ENCODE data around the gene RACGAP1.

RACGAP1 gene

DNA sequence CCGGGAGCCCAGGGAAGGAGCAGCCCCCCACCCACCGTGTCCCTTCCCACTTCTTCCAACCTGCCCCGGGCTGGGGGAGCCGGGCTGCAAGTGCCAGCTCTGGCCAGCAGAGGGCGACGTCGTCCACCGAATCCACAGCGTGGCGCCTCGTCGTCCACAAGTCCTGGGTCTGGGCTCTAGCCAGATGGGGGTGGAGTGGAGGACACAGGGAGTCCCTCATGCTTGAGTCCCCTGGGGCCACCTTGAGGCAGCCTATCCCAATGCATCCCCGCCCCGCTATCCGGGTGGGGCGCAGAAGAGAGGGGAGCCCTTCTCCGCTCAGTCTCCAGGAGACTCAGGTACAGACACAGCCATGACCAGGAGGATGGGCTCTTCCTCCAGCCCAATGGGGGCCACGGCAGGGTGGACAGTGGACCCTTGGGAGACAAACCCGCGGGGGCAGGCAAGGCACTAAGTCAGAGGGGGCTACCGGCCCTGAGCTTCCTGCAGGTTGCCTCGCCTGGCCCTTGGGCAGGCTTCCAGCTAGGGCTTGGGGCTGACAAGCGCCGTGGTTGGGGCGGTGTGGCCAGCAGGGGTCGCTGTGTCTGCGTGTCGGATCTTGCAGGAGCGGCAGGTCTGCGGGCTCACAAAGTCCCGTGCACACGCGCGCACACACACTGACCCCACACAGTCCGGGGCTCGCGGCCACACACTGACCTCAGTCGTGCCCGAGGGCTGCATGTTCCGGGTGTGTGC, 58.1 kb downstream of the RACGAP1 start:
- peak; percentile 97 for DNase-seq

DNA sequence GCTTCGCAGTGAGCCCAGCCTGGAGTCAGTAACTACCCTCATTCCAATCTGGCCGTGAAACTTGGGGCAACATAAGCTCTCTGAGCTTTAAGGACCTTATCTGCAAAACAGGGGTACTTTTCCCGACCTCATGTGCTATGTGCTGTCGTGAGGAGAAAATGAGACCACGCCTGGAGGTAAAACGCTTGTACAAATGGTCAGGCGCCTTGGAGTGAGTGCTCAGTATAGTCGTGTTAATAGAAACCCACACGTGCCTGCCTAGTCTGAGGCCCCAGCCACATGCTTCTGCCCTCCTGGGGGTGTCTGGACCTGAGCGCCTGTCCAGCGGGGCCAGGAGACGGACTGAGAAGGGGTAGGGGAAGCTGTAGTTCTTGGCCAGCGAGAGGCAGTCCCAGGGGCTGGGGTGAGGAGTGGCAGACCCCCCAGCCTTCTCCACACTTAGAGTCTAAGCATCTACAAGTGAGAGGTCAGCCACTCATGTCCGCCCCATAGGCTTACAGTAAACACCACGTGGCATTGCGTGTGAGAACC, 58.7 kb downstream of the RACGAP1 start:
- DNase-seq, result no peak

DNA sequence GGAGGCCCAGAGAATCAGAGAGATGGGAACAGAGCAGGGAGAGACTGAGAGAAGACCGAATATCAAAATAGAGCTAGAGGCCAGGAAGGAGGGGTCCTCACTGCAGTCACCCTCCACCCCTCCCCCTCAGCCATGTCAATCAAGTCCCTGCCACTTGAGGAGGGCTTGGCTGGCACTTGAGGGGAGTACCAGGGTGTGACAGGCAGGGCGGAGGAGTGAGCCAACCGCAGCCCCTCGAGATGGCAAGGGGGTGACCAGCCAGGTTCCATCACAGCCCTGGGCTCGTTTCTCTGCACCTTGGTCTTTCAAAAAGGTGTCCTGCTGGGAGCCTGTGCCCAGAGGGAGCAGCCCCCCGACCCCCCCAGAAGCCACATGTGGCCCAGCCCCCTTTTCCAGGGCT, 59.5 kb downstream of the RACGAP1 start:
- no peak for DNase-seq

DNA sequence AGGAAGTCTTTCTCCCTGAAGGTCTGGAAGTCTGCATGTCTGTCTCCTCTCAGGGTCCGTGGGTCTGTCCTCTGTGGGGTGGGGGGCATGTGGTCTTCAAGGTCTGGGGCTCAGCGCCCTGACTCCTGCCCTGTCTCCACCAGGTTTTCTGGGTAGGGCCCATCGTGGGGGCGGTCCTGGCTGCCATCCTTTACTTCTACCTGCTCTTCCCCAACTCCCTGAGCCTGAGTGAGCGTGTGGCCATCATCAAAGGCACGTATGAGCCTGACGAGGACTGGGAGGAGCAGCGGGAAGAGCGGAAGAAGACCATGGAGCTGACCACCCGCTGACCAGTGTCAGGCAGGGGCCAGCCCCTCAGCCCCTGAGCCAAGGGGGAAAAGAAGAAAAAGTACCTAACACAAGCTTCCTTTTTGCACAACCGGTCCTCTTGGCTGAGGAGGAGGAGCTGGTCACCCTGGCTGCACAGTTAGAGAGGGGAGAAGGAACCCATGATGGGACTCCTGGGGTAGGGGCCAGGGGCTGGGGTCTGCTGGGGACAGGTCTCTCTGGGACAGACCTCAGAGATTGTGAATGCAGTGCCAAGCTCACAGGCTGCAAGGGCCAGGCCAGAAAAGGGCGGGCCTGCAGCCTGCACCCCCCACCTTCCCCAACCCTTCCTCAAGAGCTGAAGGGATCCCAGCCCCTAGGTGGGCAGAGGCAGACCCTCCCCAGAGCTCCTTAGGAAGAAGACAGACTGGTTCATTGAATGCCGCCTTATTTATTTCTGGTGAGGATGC, 60.3 kb downstream of the RACGAP1 start:
- DNase-seq, result no peak

DNA sequence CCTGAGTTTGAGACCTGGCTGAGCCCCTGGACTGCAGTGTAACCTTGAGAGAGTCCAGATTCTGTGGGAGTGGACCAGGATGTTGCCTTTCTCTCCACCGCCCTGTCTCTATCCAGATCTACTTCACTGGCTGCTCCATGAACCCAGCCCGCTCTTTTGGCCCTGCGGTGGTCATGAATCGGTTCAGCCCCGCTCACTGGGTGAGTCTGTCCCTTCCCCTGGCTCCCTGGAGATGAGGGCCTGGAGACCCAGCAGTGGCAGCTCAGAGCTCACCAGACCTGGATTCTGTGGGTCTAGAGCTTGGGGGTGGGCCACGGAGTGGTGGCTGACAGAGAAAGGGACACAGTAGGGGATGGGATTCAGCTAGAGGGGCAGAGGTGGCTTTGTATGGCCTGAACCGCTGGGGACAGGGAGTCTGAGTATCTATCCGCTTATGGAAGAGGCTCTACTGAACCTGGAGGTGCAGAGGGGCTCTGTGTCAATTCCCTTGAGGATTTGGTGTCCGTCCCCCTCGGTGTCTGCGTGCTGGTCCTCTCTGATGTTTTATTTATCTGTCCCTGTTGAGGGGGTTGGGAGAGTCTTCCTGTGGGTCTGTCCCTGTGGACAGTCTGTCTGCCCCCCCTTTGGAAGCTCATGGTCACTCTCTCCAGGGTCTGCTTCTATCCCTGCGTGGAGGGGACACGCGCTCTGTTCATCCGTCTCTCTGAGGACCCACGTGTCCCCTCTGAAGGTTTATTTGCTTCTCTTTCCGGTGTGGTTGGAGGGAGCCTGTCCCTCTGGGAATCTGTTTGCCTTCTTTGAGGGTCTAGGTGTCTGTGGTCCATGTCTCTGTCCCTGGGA, 61.1 kb downstream of the RACGAP1 start:
- no peak for DNase-seq

DNA sequence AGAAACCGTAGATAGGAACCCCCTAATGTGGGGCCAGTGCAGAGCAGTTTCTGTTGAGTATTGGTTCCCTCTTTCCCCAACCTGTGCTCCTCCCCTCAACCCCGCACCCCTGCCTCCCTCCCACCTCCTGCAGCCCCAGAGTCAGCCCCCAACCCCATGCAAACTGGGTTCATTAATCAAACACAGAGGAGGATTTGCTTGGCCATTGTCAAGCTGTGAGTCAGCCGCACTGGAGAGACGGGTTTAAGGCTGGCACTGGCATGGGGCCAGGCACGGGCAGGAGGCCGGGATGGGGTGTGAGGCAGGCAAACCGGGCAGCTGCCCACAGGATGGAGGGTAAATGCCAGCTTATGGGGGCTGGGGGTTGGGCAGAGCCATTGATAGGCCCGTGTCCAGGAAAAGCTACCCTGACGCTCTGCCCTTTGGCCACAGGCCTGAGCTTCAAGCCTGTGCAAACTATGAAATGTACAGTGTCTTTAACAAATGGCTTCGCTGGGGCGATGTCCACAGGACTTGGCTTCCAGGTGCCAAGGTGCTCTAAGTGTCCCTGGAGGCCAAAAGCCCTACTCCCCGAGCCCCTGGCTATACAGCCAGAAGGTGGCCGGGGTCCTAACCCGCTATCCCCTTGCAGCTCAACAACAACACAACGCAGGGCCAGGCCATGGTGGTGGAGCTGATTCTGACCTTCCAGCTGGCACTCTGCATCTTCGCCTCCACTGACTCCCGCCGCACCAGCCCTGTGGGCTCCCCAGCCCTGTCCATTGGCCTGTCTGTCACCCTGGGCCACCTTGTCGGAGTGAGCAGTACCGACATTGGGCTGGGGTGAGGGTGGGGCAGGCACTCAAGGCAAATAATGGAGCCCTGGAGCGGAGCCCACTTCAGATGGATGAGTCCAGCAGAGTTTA, 62.2 kb downstream of the RACGAP1 start:
- no peak for DNase-seq

DNA sequence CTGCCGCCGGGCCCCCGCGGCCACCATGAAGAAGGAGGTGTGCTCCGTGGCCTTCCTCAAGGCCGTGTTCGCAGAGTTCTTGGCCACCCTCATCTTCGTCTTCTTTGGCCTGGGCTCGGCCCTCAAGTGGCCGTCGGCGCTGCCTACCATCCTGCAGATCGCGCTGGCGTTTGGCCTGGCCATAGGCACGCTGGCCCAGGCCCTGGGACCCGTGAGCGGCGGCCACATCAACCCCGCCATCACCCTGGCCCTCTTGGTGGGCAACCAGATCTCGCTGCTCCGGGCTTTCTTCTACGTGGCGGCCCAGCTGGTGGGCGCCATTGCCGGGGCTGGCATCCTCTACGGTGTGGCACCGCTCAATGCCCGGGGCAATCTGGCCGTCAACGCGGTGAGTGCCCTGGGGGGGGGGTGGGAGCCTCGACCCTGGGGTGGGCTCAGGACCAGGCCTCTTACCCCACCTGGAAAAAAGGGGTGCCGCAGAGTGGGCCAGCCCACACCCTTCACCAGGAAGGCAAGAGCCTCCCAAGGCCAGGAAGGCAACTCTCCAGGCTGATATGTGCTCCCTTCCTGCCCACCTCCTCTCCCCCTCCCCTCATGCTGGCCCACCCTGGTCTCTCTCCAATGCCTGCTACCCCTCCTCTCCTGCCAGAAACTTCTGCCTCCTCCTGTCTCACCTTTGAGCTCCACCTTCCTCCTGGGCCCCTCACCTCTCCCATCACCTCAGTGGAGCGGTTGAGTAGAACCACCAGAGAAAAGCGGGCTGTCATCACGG, 63.1 kb downstream of the RACGAP1 start:
- no peak for DNase-seq

DNA sequence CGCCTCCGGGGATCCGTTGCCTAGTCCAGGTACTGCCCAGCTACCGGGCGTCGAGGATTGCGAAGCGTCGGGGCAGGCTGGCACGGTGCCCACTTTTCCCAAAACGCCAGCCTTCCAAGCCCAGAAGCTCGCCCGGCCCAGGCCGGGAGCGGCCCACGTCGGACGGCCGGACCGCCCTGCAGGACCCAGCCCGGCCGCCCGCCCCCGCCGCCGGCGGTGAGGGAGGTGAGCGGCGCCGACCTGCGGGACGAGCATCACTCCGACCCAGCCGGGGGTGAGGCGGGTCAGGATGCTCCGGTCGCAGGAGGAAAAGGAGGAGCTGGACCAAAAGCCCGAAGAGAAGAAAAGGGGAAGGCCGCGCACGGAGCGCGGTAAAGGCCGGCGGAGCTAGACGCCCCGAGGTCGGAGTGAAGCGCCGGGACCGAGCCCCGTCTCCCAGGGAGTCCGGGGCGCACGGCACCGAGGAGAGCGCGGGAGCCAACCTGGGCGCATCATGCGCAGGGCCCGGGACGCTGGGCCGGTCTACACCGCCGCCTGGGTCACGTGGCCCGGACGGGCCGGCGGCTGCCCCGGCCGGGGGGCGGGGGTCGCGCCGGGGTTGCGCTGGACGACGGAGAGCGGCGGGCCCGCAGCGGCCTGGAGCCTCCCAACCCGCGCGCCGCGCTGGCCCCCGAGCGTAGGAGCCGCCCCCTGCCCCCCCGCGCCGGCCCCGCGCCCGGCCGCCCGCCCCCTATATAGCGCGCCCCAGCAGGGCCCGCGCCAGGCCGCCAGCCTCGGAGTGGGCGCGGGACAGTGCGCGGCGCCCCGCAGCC, 64.0 kb downstream of the RACGAP1 start, which contains the start of gene AQP5:
Gene AQP5 (plus strand): TSS at position 762 of the 812 bp plus-strand sequence. CDS start 146 bp downstream, outside the sequence.
- no peak for DNase-seq

DNA sequence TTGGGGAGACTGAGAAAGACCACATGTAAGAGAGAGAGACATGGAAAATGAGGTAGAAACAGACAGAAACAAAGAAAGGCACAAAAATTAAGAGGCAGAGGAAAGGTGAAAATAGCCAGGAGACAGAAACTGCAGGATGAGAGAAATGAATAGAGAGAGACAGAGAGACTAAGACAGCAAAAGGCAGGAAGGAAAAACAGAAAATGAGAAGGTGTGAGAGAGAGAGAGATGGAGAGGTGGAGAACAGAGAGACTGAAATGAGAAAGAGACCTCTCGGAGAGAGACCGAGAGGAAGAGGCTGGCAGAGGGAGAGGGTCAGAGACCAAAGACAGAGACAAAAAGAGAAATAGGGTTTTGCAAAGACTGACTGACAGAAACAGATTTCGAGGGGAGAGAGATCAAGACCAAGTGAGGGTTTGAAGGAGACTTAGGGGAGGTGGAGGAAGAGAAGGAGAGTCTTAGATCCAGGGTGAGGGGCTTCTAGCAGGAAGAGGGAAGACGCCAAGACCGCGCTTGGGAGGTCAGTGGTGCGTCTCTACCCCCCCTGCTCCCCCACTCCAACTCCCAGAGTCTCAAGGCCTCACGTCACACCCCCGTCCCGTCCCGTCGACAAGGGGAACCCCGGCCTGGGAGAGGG, 64.7 kb downstream of the RACGAP1 start:
- DNase-seq, result no peak

DNA sequence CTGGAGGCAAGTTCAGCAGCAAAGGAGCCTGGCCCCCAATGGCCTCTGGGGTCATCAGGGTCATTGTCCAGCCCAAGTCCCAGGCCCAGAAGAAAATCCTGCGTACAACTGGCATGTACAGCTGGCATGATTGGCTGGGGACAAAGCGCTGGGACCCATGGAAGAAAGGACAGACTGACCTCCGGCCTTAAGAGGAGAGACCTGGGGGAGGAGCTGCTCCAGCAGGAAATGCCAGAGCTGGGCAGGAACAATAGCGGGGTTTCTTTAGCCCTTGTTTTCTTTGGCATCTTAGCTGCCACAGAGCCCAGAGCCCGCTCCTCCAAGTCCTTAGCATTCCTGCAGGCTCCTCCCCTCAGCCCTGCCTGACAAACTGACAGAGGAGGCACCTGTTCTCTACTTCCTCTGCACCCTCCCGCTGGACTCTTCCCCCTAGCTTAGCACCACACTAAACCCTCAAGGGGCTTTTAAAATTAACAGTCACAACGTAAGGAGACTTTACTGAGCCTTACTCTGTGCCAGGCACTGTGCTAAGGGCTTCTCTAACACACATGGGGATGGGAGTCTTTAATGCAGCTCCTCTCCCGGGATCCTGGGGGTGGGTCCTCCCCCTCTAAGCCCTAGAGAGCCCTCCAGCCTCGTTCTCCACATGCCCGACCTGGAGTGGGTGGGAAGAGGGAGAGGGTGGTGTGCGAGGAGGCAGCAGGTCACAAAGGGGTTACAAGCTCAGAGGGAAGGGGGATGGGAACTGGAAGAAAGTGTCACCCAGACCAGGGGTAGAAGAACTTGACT, 65.4 kb downstream of the RACGAP1 start:
- DNase-seq, result no peak

DNA sequence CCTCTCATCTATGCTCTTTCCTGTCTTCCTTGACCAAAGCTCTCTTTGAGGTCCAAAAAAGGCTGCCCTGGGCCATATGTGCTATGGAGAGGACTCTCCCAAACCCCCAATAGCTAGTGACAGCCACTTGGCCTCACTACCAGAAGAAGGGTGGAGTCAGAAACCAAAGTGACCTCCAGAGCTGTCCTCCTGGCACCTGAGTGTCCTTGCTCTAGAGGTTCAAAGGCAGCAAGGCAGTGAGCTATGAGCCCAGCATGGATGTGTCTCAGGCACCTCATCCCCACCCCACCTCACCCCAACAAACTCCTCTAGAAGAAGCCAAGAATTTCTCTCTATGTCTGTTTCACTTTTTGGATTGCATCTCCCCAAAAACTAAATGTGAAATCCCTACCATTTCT, 67.7 kb downstream of the RACGAP1 start:
- no peak for DNase-seq

DNA sequence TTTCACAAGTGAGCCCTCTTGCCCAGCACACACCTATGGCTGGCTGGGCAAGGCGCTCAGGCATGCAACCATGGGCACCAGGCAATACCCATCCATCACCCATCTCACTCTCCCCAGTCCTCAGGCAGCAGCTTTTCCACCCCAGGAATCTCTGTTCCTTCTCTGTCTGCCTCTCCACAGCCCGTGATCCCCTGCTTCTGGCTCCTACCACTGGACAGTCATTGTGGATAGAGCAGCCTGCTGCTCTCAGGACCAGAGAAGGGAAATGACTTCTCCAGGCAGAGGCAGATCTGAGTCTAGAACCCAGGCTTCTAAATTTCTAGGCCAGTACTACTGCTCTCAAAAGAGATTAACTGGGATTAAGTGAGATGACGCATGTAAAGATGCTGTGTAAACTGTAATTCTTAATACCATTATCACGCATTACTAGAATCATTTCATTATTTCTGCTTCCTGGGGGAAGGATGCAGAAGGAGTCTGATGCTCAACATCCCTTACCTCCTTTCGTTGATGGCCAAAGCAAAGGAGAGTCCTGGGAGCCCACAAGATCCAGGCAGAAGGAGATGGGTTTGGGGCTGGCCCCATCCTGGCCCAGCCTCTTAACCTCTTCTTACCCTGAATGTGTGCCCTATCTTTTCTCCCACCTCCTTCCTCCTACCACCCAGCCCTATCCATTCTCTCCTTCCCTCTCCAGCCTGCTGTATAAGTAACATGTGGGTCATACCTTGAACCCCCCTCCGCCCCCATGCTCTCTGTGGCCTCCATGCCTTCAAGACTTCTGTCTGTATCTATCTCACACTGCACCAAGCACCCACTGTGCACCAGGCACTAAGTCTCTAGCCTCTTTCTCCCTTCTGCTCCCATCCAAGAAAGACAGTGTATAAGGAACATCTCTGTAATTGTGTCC, 68.4 kb downstream of the RACGAP1 start:
- no peak for DNase-seq

DNA sequence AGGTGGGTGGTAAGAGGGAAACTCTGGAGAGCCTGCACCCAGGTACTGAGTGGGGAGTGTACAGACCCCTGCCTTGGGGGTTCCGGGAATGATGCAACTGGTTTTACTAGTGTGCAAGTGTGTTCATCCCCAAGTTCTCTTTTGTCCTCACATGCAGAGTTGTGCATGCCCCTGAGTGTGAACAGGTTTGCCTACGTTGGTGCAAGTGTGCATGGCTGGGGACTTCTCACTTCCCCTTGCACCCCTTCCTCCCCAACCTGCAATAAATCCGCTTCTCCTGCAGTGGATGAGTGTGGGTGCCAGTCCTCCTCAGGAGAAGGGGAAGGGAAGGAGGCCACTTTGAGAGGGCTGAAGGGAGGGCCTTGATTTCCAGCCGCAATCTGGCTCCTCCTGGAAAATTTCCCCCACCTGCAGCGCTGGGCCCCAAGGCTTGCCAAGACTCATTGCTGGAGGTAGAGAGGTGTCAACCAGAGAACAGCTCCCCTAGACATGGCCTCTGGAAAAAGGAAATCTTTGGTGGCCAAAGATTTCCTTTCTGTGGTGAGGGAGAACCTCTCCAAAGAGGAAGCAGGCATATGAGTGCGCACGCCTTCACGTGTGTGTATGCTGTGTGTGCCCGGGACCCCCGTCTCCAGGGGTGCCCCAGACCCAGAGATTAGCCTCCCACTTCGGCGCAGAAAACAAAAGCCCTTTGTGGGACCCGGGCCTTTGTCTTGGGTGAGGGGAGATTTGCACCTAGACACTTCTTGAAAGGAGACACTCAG, 69.2 kb downstream of the RACGAP1 start:
- DNase-seq, result no peak

DNA sequence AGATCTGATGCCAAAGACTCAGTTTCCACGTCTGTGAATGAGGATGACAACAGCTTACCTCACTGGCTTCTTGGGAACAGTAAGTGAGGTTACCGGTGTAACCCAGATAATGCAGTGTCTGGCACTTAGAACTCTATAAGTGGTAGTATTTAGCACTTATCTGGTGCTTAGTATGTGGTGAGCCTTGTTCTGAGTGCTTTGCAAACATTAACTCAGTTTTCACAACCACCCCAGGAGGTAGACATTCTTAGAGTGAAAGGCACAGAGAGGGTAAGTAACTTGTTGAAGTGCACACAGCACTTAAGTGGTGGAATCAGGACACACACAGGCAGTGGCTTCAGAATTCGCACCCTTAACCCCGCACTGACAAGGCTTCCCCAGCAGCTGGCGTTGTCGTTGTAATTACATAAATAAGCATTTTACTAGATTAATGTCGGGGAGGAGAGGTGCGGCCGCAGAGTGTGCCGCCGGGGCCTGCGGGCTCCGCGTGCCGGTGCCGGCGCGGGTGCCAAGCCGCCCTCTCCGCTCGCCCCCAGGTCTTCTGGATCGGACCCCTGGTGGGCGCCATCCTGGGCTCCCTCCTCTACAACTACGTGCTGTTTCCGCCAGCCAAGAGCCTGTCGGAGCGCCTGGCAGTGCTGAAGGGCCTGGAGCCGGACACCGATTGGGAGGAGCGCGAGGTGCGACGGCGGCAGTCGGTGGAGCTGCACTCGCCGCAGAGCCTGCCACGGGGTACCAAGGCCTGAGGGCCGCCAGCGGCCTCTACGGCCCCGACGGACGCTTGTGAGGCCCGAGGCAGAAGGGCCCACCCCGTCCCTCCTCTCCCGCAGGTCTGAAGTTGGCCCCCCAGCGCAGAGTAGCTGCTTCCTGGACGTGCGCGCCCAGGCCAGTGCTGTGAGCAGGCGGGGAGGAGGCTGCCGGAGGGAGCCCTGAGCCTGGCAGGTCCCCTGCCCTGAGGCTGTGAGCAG, 70.1 kb downstream of the RACGAP1 start:
- DNase-seq, result no peak

DNA sequence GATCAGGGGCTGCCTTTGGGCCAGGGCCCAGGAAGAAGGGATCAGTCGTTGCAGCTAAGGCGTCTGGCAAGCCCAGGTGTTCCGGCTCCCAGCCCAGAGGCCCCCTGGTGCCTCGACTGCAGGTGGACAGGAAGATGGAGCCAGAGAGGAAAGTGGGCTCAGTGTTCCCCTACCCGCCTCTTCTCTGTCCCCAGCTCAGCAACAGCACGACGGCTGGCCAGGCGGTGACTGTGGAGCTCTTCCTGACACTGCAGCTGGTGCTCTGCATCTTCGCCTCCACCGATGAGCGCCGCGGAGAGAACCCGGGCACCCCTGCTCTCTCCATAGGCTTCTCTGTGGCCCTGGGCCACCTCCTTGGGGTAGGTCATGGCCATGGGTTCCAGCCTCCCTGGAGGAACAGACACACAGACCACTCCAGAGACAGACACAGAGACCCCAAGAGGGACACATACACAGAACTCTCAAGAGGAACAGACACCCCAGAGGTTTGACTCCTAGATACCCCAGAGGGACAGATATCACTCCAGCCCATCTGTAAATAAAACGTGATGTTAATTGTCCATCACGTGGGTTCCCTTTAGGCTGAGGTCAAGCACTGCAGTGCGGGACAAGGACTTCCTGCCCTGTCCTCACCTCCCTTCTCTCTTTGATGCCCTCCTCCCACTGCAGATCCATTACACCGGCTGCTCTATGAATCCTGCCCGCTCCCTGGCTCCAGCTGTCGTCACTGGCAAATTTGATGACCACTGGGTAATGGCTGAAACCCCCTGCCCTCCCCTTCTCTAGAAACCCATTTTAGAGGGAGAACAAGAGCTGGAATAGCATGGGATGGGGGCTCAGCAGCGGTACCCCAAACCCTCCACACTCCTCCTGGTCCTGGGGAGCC, 71.1 kb downstream of the RACGAP1 start:
- DNase-seq, result no peak

Measured in NCI-H2171 (cell line).